NCI-H2171 (cell line): ENCODE data around the gene MARCHF10.
"Not testable (repeated sequence)": the region's sequence is repeated elsewhere in the genome, so short reads cannot be mapped to it uniquely, and the experiment has no call there.

Experiments used
- DNase-seq: peaks from one replicate; lab custom pipeline; 2025; lab: John Stamatoyannopoulos, UW

The MARCHF10 gene

DNA sequence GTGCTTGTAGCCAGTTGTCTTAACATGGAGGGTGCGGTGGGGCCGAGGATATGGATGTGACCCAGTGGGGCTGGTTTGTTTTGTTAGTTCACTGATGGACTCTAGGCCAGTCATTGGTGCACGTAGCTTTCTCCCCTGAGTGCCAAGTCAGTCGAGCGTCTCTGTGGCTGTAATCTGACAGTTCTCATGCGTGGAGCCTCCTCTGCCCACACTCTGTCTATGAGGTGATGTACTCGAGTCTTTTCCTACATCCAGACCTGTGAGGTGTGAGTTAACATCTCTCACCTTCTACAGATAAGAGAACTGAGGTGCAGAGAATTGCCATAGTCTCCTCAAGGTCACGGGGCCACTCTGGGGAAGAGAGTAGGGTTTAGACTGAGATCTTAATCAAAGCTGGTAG, 90.2 kb downstream of the MARCHF10 start:
- no peak for DNase-seq

DNA sequence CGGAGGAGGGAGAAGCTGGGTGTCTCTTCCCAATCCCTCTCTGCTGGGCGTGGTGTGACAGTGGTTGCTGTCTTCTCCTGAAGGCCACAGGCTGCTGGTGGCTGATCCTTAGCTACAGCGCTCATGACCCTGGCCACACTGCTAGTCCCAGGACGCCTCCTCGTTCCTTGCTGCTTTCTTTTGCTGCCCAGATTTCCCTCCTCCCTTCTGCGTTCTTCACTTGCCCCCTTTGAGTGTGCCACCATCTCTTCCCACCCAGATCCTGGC, 90.6 kb downstream of the MARCHF10 start:
- no peak for DNase-seq

DNA sequence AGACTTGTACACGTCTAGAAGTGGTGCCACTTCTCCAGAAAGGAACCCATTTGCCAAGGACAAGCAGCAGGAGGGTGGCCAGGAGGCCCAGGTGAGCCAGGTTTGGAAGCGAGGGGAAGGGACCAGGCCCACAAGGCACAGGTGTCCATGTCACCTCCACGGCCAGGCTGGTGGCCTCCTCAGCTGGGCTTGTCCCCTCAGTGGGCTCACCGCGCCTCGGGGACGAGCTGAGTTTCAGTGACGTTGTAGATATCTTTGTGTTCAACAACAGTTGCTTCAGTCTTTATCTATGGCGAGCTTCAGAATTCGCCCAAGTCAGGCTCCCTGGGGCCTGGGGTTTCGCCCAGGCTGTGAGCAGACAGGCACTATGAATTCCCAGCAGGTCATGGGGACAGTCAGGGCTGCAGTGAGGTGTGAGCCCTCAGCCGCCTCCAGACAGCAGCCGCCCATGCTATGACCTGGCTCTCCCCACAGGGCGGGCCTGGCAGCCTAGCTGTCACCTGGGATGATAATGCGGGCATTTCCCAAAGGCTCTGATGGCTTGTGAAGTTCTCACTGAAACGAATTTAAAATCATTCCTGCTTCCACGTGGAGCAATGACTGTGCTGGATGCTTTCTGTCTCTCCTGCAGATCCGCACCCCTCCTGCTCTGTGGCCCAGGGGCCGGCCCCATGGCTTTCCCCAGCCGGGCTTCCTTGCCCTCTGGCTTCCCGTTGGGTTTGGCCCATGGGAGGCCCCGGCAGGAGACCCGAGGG, 91.1 kb downstream of the MARCHF10 start:
- no peak for DNase-seq

DNA sequence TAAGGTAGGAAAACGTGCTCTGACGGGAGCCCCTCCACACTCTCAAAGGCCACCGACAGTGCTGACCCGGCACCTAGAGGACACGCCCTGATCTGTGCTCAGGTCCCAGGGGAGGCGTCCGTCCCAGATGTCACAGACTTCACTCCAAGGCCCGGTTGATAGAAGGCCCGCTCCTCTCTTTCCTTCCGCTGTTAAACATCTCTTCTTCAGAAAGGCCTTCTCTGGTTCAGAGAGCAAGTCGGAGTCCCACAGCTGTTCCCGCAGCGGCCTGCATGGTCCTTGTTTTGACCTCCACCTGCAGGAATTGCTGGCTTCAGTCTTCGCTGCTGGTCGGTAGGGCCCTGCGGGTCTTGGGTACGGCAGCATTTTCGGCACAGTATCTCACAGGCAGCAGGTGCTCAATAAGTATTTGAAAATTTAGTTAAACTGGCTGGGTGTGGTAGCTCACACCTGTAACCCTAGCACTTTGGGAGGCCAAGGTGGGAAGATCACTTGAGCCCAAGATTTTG, 92.2 kb downstream of the MARCHF10 start:
- DNase-seq, result no peak

DNA sequence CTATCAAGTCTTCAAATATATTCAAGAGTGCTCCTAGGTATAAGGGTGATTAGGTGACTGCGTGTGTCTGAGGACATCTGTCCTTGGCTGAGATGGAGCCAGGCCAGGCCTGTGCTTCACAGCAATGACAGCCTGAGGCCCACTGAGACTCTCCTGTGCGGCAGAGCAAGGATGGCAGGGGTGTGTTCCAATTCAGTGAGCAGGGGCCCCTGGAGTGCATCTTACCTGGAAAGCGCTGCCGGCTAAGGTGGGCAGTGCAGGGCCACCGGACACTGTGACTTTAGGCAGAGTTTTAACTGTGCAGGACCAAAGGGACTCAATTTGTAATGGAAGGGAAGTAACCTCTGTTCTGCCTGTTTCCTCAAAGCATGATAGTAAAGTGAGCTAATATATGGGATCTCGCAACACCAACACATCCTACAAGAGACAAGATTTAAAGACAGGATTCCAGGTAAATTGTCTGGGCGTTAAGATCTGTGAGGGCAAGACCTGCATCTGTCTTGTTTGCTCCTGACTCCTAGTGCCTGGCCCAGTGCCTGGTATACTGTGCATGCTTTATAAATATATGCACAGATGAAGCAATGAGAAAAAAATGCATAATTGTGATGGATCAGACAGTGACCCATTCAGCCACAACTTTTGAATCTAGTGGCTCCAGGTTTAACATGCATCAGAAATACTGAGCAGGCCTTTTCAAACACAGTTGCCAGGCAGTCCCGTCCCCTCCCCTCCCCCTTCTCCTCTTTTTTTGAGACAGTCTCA, 93.9 kb downstream of the MARCHF10 start:
- DNase-seq, result no peak

DNA sequence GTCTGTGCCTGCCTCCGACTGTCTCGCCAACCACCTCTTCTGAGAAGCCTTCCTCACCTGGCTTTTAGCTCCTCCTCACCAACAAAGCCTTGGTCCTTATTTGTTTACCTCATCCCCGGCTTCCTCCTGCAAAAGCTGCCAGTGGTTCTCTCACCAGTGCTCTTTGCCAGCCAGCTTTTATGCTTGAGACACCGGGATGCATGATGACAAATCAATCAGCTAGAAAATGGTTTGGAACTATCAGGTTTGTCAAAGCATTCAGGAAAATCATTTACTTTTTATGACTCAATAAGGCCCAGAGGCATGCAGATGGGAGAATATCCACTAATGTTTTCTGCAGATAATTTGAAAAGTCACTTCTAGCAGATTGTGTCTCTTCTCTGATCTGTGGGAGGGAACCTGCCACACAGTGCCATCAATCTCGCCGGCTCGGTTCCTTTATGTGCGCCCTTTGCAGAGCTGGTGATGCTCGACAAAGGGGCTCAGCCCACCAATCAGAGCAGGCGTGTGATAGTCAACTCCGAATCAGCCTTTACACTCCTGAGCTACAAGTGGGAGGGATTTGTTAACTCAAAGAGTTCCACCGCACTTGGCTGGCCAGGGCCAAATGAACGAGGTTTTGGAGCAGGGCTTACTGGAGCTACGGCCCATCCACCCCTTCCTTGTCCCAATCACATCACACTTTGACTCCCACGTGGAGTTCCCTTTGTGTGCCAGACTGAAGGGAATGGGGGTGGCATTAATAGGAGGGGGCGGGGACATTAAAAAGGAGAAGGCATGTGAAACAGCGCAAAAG, 94.8 kb downstream of the MARCHF10 start:
- no peak for DNase-seq

DNA sequence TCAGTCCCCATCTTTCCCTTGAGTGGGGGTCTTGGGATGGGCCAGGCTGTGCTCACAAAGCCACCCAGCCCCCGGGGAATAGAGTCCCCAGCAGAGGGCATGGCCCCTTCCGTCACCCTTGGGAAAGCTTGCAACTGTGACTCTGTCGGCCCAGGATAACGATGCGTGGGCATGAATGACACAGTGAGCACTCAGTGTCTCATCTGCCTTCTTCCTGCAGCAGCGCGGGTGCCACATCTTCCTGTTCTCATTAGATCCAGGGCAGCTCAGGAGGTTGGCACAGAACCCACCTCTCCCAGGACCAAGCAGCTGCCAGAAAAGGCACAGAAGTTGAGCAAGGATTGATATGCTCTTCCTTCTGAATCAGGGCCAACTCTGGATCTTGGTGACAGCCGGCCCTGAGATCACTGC, 95.9 kb downstream of the MARCHF10 start:
- no peak for DNase-seq

DNA sequence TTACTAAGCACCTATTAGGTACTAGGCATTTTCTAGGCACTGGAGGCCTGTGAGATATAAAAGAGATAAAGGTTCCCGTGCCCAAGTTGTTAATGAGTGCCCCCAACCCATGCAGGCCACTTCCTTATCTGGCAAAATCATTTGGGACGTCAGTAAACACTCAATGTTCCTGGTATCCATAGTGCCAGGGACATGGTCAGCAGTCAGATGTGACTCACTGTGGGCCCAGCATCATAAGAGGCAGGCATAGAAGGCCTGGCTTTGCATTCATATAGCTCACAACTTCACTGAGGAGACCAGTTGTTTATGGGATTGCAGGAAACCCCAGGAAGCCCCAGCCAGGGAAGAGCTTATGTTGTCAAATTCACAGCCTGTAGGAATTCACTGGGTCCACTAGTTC, 99.5 kb downstream of the MARCHF10 start:
- DNase-seq, result no peak

DNA sequence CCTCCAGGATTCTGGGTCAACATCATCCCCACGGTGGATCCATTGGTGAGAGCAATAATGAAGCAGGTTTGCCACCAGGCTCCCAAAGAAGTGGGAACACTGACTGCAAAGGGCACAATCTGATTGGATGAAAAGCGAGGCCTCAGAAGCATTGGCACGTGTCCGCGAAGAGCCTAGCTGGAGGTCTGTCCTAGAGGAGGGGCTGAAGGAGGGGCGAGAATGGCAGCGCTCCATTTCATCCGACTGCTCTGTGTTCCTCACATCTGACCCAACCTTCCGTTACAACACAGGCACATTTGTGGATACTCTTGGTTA, 100.7 kb downstream of the MARCHF10 start:
- no peak for DNase-seq

DNA sequence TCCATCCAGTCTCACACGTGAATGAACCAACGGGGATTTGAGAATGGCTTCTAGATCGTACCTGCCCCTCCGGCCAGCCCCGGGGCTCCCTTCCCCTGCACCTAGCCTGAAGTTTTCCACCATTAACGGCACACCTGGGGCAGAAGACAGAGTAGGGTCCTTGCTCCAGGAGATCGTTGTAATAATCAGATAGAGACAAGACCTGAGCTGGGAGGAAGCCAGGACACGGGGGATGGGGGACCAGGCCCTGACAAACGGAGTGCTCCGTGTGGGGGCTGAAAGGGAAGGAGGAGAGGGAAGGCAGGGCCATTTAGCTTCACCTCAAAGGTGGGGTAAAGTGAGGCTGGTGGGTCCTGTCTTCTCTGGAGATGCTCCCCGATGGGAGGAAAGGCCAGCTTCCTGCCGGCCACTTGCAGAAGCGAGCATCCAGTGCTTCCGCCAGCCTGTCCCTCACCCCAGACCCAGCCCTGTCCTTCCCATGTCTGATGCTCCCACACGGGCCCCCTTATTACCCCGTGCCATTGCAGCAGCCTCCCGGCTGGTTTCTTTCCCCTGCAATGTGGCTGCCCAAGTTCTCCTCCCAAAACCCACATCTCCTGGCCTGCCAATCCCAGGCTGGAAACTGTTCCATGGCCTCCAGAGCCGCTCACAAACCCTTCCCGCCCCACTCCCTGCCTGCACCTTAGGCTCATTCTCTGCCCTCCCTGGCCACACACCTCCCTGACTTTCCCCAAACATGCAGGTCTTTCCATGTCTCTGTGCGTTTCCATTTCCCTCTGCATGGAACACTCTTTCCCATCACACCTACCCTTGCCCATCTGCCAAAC, 101.3 kb downstream of the MARCHF10 start:
- DNase-seq, result no peak

DNA sequence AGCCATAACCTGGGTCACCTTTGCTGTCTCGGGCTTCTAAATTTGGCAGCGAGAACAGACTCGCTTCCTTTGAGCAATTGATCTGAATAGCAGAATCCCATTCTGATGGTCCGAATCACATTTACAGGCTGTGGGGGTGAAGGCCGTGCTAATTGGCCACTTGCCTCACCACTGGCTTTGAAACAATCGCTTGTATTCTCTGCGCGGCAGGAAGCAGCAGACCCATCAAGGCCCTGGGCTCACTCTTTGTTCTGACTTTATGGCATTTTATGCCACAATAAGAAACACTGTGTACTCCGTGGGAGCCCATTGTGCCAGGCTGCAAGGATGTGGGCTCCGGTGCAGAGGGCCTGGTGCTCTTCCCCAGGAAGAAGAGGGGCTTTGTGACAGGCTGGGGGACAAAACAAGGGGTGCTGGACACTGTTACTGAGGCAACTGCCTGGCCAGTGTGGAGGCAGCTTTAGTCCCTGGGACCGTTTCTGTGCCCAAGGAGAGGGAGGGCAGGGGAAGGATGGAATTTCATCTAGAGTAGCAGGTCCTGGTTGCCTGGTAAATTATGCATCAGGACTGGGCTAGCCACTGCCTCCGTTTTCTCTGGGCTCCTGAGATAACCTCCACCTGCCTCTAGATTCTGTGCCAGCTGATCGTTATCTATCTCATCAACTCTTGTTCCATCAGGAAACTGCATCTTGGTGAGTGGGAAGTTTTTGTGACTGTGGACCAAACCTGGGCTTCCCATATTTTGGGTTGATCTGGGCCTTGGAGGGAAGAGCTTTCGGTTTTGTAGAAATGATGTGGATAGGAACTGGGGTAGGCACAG, 102.1 kb downstream of the MARCHF10 start:
- DNase-seq, result no peak

DNA sequence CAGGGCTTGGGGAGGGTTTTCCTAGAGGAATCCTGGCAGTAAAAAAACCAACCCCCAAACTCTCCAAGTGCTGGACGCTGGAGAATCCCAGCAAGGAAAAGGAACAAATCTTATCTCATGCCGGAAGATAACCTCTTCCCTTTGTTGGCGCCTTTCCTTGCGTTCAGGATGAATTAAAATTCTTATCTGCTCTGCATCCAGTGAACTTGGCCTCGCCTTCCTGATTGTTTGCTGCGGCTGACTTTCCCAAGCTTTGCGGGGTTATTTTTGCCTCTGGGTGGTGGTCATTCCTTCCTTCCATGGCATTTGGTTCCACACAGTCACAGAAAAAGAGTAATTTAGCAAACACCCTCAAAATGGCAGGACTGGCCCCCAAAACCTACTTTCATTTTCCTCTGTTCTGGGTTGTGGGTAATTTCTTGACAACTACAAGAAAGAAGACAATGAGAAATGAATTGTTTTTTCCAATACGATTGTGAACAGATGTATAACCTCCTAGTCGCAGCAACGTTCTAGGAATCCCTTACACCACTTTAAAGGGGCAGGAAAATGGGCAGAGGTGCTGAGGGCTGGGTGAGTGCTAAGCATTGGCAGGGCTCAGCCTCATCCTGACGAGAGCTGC, 102.8 kb downstream of the MARCHF10 start:
- no peak for DNase-seq

DNA sequence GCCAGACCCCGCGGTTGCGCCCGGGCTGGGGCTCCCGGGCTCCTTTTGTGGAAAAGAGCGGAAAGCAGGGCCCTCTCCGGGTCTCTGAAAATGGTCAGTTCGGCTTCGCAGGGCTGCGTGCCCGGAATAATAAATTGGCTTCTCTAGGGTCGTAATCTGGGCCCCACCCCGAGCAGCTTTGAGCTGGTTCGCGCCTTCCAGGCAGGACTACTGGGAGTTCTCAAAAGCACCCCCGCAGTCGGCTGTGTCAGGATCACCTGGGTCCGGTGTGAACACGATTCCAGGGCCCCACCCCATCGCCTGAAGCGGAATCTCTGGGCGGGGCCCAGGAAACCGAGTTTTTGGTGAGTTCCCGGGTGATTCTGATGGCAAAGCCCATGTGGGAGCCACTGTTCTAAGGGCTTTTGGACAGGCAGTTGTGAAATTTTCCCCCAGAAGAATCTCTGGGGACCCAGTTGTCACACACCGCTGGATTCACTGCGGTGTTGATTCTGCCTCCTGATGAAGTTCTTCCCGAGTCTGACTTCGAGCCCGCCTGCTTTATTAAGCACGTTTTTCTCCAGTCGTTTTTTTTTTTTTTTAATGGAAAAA, 103.6 kb downstream of the MARCHF10 start:
- DNase-seq, result peak; percentile 64

DNA sequence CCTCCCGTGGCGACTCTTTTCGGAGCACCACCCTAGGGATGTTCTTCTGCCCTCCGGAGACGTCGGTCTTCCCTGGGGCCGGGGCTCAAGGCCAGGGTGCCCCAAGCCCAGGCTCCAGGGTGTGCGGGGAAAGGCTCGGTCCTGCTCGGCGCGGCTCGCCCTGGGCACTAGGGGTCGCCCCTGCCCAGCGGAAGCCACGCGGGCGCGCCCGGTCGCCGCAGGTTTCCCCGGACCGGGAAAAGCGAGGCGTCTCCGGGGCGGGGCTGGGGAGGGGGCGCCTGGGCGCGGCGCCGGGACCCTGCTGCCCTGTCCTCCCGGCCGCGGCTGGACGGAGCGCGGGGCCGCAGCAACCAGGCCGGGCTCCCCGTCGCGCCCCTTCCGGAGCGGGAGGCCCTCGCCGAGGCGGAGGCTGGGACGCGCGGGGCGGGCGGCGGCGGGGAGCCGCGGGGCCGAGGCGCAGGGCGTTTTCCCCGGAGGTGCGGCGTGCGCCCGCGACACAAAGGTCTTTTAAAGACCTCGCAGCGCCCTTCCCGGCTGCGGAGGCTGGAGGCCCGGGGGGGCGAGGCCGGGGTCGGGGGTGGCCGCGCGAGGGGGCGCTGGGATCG, 104.2 kb downstream of the MARCHF10 start:
- DNase-seq, result peak; percentile 65

DNA sequence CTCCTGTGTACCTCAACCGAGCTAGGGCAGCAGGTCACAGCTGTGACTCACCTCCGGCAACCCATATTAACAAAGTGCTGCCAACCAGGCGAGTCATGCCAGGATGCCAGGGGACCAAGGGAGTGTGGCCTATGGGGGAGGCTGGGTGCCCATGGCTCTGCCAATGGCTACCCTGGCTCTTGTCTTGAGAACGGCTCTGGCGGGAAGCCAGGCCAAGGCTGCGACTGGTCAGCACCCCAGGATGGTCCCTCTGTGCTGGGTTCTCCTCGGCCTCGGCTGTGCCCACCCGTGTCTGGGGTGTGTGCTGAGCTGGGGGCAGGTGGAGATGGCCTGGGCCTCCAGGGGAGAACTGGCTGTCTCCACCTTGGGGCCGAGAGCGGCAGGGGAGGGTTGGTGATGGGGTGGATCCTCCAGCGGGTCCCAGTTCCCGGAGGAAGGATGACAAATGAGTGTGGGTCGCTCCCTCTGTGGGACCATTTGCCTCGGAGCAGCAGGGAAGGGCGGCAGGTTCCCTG, 104.8 kb downstream of the MARCHF10 start:
- DNase-seq, result no peak

DNA sequence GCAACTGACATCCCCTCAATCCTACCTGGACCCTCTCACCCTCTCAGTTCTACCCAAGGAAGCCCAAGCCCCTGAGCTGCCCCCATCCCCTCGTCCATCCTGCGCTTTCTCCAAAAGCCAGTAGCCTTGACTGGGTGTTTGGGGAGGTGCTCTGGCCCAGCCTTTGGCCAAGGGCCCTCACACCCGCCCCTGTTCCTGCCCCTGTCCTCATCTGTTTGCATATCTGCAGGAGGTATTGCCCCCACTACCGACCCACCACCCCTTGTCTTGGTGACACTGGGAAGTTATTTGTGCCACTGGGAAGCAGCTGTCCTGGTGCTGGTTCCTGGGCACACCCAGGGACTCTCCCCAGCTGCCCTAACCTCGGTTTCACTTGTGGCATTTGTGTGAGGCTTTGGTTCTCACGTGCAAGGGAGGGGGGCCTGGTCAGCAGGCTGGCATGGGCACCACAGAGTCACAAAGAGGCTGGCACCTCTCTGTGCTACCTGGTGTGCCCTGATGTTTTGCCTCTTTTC, 105.3 kb downstream of the MARCHF10 start:
- DNase-seq, result no peak

DNA sequence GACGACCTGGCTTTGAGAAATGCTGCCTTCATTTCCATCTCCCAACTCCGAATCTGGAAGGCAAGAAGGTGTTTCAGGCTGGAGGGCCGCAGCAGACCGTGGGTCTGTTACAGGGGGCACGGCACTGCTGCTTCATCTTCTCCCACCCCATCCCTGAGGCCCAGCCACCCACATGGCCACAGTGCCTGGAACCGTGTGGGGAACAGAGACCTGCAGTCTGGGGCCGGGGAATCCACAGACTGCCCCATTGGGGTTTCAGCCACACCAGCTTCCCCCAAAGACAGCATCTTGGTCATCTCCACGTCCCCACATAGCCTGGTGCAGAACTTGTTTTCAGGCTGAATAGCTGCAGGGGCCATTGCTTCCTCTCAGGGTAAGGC, 106.4 kb downstream of the MARCHF10 start:
- no peak for DNase-seq

DNA sequence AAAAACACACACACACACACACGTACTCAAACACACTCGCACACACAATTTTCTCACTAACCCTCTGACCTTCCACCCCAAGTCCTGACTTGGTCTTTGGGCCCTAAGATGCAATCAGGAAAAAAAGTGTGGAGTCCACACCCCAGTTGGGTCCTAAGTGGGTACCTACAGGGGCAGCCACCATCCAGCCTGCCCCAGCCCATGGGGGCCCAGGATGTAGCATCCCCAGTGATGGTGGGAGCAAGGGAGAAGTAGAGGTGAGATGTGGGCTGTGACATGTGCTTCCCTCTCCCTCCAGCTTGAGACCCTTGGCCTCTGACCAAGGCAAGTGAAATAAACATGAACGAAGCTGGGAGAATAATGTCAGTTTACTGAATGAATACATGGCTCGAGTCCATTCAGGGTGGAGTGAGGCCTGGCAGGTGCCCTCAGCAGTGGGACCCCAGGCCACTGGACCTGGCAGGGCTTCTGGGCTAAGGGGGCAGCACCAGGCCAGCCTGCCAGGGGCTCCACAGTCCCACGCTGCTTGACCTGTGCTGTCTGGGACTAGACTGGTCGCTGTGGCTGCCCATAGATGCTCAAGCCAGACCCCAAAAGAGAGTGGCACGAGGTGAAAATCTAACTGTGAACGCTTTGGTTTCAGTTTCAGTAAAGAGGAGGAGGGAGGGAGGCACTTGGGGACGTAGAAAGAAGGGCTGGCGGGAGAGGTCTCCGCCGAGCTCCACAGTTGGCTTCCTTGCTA, 107.0 kb downstream of the MARCHF10 start:
- no peak for DNase-seq

DNA sequence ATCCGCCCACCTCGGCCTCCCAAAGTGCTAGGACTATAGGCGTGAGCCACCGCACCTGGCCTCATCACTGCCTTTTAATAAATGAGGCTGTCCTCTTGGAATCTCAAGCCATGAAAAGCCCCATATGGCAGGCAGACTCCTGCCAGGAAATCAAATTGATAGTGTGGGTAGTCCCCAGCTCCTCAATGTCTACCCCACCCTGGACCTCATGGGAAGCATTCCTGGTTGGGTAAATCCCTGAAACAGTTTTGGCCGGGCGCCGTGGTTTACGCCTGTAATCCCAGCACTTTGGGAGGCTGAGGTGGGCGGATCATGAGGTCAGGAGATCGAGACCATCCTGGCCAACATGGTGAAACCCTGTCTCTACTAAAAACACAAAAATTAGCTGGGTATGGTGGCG, 109.7 kb downstream of the MARCHF10 start:
- DNase-seq, result not testable (repeated sequence)
